Activated naive CD4-positive, alpha-beta T cell treated with anti-CD3 and anti-CD28 coated beads for 36 hours (primary cell): Measurements from ENCODE around the gene FAM177B. TPM values are rescaled to one million over a fixed set of nuclear protein-coding genes. Genes with fewer than 3 reads are reported as not detected.

Source experiments
- CTCF ChIA-PET: fragments of 350-600 bp; sonication (Branson Sonifier 250); formaldehyde crosslinking; loops from one replicate; lab custom pipeline; 2021; ENCODE audit warnings: antibody characterized with exemption; lab: Charles Lee
- DNase-seq: peaks from one replicate; pipeline ENCODE4 v3.0.0-alpha.2; 2020
- H3K27ac Mint-ChIP-seq: one replicate; pipeline ENCODE4 v1.8.0; 2021; ENCODE audit warnings: mild to moderate bottlenecking, mixed read lengths
- H3K27me3 Mint-ChIP-seq: one replicate; pipeline ENCODE4 v1.8.0; 2021; ENCODE audit warnings: low read depth, mixed read lengths
- H3K36me3 Mint-ChIP-seq: one replicate; pipeline ENCODE4 v1.8.0; 2021; ENCODE audit warnings: low read depth, mixed read lengths
- H3K4me1 Mint-ChIP-seq: one replicate; pipeline ENCODE4 v1.8.0; 2021; ENCODE audit warnings: low read depth, mixed read lengths
- H3K4me3 Mint-ChIP-seq: one replicate; pipeline ENCODE4 v1.8.0; 2021; ENCODE audit warnings: mild to moderate bottlenecking, moderate library complexity, mixed read lengths
- H3K9me3 Mint-ChIP-seq: one replicate; pipeline ENCODE4 v1.8.0; 2021; ENCODE audit warnings: mixed read lengths
- intact Hi-C: fragments of 100-400 bp; cut with micrococcal nuclease; formaldehyde crosslinking; loops from one replicate; pipeline ENCODE4 v1.15.1; 2023
- total RNA-seq, 2 experiments: library from RNA; stranded (reverse); gene quantifications; one replicate each; pipeline ENCODE4 v1.2.3, GENCODE V29; 2021

Gene FAM177B
- total RNA-seq, 2 experiments from 2014 or later = not detected

- no peaks in the 10 kb centered on the region for H3K27me3 Mint-ChIP-seq
- intact Hi-C loops = loop anchor here (5.0 to 10.0 kb wide), 3 partner anchors 212 to 895 kb away; no protein-coding TSS in a partner anchor
- no peaks in the 10 kb centered on the region for H3K36me3 Mint-ChIP-seq
- H3K9me3 Mint-ChIP-seq = peaks cover 5% of the 10 kb centered on the region
- H3K27ac Mint-ChIP-seq = no peak overlapping the region
- no peak for DNase-seq
- peaks cover 6% of the 10 kb centered on the region for H3K4me1 Mint-ChIP-seq
- CTCF ChIA-PET = no interaction called here
- H3K4me3 Mint-ChIP-seq = no peak overlapping the region
Observed at GRCh38 chr1:222790115-222790514, 53.1 kb downstream of the FAM177B start.

DNA sequence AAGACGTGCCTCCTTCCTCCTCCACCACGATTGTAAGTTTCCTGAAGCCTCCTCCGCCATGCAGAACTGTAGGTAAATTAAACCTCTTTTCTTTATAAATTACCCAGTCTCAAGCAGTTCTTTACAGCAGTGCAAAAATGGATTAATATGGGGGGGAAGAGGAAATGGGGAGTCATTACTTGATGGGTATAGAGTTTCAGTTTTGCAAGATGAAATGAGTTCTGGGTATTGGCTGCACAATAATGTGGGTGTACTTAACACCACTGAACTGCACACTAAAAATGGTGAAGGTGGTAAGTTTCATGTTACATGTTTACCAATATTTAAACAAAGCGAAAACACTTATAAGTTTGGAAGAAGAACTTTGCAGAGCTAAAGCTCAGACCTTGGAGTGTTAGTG is 53.5 kb downstream of the FAM177B start:
- intact Hi-C loops = loop anchor here (5.0 to 10.0 kb wide), 3 partner anchors 212 to 894 kb away; no protein-coding TSS in a partner anchor
- Mint-ChIP-seq H3K27me3 (no peaks in the 10 kb centered on the region), H3K9me3 (peaks cover 5% of the 10 kb centered on the region), H3K27ac (no peak overlapping the region), H3K4me3 (no peak overlapping the region), H3K4me1 (peaks cover 6% of the 10 kb centered on the region), H3K36me3 (no peaks in the 10 kb centered on the region)
- DNase-seq = no peak
- CTCF ChIA-PET = no interaction called here

- H3K27me3 Mint-ChIP-seq = no peaks in the 10 kb centered on the region
Observed at GRCh38 chr1:222791006-222791710, 54.2 kb downstream of the FAM177B start.

DNA sequence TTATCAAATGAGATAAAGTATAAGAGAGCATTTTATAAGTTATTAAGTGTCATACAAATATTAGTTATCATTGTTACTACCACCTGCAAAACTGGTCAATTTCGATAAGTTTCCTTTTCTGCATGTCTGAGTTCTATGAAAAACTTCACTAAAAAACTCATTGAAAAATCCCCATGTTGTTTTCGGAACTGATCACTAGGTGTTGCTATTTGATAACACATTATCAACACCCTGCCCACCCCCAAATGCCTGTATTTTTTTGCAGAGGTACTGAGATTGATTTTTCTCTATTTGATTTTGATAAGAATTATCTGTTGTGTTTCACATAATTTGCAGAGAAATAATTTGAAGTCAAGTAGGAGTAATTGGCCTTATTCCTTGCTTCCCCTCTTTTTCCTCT is 55.7 kb downstream of the FAM177B start:
- Mint-ChIP-seq H3K36me3 (no peaks in the 10 kb centered on the region), H3K4me3 (no peak overlapping the region), H3K9me3 (peaks cover 5% of the 10 kb centered on the region), H3K27me3 (no peaks in the 10 kb centered on the region), H3K27ac (no peak overlapping the region), H3K4me1 (peaks cover 6% of the 10 kb centered on the region)
- DNase-seq = no peak
- CTCF ChIA-PET = interaction anchor here (0.8 to 1.6 kb wide), 5 partner anchors 23 to 297 kb away, joined by 3 to 22 read pairs (median 6); no protein-coding TSS in a partner anchor
- intact Hi-C loops = loop anchor here (1.0 to 10.0 kb wide), 5 partner anchors 210 to 892 kb away; no protein-coding TSS in a partner anchor

More at GRCh38 chr1:222791006-222791710, 54.2 kb downstream of the FAM177B start:
- peaks cover 6% of the 10 kb centered on the region for H3K4me1 Mint-ChIP-seq
- intact Hi-C loops = loop anchor here (5.0 to 10.0 kb wide), 3 partner anchors 211 to 894 kb away; no protein-coding TSS in a partner anchor
- no peak for DNase-seq
- CTCF ChIA-PET = interaction anchor here (1.2 kb wide), 1 partner anchor 299 kb away, joined by 4 read pairs; no protein-coding TSS in a partner anchor
- no peaks in the 10 kb centered on the region for H3K36me3 Mint-ChIP-seq
- H3K9me3 Mint-ChIP-seq = peaks cover 5% of the 10 kb centered on the region
- H3K27ac Mint-ChIP-seq = no peak overlapping the region
- H3K4me3 Mint-ChIP-seq = no peak overlapping the region

DNA sequence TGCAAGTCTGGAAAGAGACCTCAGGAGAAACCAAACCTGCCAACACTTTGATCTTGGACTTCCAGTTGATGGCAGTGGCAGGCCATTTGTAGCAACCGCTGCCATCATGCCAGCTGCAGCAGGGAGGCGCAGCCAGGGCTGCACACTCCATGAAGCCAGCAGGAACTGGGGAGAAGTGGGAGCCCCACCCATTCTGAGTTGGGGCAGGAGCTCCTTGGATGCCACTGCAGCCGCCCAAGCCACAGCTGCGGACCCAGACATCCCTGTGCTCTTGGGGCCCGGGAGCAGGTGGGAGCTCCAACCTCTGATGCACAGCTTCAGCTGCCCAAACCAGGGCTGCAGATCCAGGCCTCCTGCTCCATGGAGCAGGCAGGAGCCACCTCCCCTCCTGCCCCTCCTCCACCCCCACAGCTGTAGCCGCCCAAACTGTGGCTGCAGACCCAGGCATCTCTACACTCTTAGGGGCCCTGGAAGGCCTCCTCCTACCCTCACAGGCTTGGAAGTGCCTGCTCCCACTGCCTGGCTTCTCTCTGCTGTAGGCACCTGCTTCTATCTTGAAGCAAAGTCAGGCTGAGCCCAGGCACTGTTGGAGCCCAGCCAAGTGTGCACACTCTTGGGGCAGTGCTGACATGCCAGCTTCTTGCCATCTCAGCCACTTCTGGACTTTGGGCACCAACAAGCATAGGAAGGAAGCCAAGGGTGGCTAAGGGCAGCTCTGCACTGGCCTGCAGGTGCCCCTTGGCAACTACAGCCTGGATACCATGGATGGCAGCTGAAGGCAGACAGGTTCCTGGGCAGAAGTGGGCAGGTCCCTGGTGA is 57.9 kb downstream of the FAM177B start:
- no peak overlapping the region for H3K4me3 Mint-ChIP-seq
- H3K27me3 Mint-ChIP-seq = no peaks in the 10 kb centered on the region
- intact Hi-C loops = loop anchor here (5.0 to 10.0 kb wide), 3 partner anchors 207 to 890 kb away; no protein-coding TSS in a partner anchor
- H3K27ac Mint-ChIP-seq = no peak overlapping the region
- no peaks in the 10 kb centered on the region for H3K36me3 Mint-ChIP-seq
- peaks cover 11% of the 10 kb centered on the region for H3K4me1 Mint-ChIP-seq
- CTCF ChIA-PET = interaction anchor here (1.2 to 2.8 kb wide), 5 partner anchors 43 to 329 kb away, joined by 4 to 13 read pairs (median 9); no protein-coding TSS in a partner anchor
- no peak for DNase-seq
- H3K9me3 Mint-ChIP-seq = peaks cover 4% of the 10 kb centered on the region

GRCh38 chr1:222798116-222798515 is 61.1 kb downstream of the FAM177B start:
- H3K27ac Mint-ChIP-seq = no peak overlapping the region
- peak; percentile 17 for DNase-seq
- H3K4me3 Mint-ChIP-seq = no peak overlapping the region
- CTCF ChIA-PET = interaction anchor here (0.6 to 1.9 kb wide), 8 partner anchors 57 to 929 kb away, joined by 3 to 7 read pairs (median 3); no protein-coding TSS in a partner anchor
- H3K27me3 Mint-ChIP-seq = peaks cover 3% of the 10 kb centered on the region
- no peaks in the 10 kb centered on the region for H3K9me3 Mint-ChIP-seq
- peaks cover 5% of the 10 kb centered on the region for H3K4me1 Mint-ChIP-seq
- intact Hi-C loops = loop anchor here (10.0 kb wide), 2 partner anchors 447 to 887 kb away; no protein-coding TSS in a partner anchor
- no peaks in the 10 kb centered on the region for H3K36me3 Mint-ChIP-seq

DNA sequence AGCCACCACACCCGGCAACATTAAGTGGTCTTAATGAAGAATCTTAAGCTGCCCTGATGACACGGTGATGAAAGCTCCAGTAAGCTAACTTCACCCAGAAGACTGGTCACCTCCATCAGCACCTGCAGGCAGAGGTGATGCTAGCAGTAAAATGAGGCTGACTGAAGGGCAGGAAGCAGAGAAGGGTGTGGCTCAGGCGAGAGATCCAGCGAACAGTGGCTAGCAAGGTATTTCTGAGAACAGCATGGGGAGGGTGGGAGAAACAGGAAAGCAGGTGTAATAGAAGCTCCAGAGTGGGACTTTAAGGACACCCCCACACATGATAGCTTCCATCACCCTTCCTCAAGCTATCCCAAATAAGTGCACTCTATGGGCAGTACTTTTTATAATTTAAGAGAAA is 62.0 kb downstream of the FAM177B start:
- no peak for DNase-seq
- Mint-ChIP-seq H3K9me3 (no peaks in the 10 kb centered on the region), H3K27ac (no peak overlapping the region), H3K4me1 (peaks cover 5% of the 10 kb centered on the region), H3K4me3 (no peak overlapping the region), H3K36me3 (no peaks in the 10 kb centered on the region), H3K27me3 (peaks cover 3% of the 10 kb centered on the region)
- CTCF ChIA-PET = interaction anchor here (0.7 to 1.9 kb wide), 2 partner anchors 291 to 325 kb away, joined by 3 to 7 read pairs; no protein-coding TSS in a partner anchor
- intact Hi-C loops = loop anchor here (10.0 kb wide), 2 partner anchors 446 to 886 kb away; no protein-coding TSS in a partner anchor

Other genes with a start within 250 kb of the FAM177B start
- gene HHIPL2, start 189.1 kb upstream of the FAM177B start, total RNA-seq = under 1 TPM; 0.12 to 0.30 TPM
- gene TAF1A, start 147.3 kb upstream of the FAM177B start, total RNA-seq = 10 to 100 TPM; 19.5 to 20.5 TPM
- 10 to 100 TPM; 55.1 to 62.1 TPM for gene MIA3, start 119.1 kb upstream of the FAM177B start, total RNA-seq
- gene AIDA, start 24.7 kb upstream of the FAM177B start, total RNA-seq = 10 to 100 TPM; 67.3 to 68.2 TPM
- gene BROX, start 24.6 kb upstream of the FAM177B start, total RNA-seq = 10 to 100 TPM; 35.7 to 37.2 TPM
- gene DISP1, start 77.8 kb downstream of the FAM177B start, total RNA-seq = under 1 TPM; 0.93 to 0.94 TPM